ENCODE measurements around the gene CFAP20DC.

GRCh38 chr3:58751882-58752567 is 297.8 kb downstream of the CFAP20DC start:
- TF ChIP-seq CTCF (IDR thresholded peaks at IDR 0.05; ENCODE audit: poor library complexity) (no peak), EZH2phosphoT487 (IDR thresholded peaks at IDR 0.05; ENCODE audit: low read depth, severe bottlenecking, unreplicated experiment) (no peak)
